Muscle layer of duodenum (tissue), 2 donors: ENCODE results near the gene GMDS.

Experiments
- H3K27ac ChIP-seq: one replicate; pipeline ENCODE4 v1.7.0; 2013; ENCODE audit warnings: mild to moderate bottlenecking, low read length
- H3K27me3 ChIP-seq: one replicate; pipeline ENCODE4 v1.7.0; 2013; ENCODE audit warnings: low read depth, mild to moderate bottlenecking, control low read depth, low read length
- H3K36me3 ChIP-seq, 2 donors: one replicate each; pipeline ENCODE4 v1.7.0; 2013; ENCODE audit warnings: low read length in 2 of 2, control low read depth in 1 of 2, mild to moderate bottlenecking in 1 of 2; ENCODE audit not compliant: insufficient read depth in 2 of 2, control insufficient read depth in 1 of 2
- H3K4me1 ChIP-seq, 2 donors: one replicate each; pipeline ENCODE4 v1.7.0; 2013; ENCODE audit warnings: low read length in 2 of 2, mild to moderate bottlenecking in 2 of 2, control low read depth in 1 of 2, moderate library complexity in 1 of 2; ENCODE audit not compliant: insufficient read depth in 2 of 2, control insufficient read depth in 1 of 2
- H3K4me3 ChIP-seq, 2 donors: one replicate each; pipeline ENCODE4 v1.7.0; 2013; ENCODE audit warnings: low read length in 2 of 2, low read depth in 1 of 2, mild to moderate bottlenecking in 1 of 2
- H3K9me3 ChIP-seq, 2 donors: one replicate each; pipeline ENCODE4 v1.7.0; 2013; ENCODE audit warnings: low read length in 2 of 2, control low read depth in 1 of 2, mild to moderate bottlenecking in 1 of 2; ENCODE audit not compliant: control insufficient read depth in 1 of 2
- donor health status: healthy.

The GMDS gene

DNA sequence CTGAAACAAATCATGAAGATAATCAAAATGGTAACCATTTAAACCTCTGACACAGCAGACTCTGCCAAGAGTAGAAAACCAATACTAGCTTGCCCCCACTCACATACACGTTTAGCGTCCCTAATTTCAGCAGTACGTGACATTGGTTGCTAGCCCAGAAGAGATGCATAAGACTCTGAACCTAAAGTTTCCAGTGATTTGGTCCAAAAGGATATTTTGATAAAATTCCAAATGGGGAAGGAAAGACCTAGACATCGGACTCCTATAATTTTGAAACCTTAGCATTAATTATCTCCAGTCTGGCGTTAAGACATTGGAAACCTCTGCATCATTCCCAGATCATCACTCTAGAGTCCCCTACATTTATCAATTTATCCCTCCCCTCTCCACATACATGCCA, 98.1 kb downstream of the GMDS start:
- H3K36me3 ChIP-seq: no peaks in the 10 kb centered on the region
- no peak overlapping the region for H3K4me3 ChIP-seq
- H3K27me3 ChIP-seq: no peaks in the 10 kb centered on the region
- H3K4me1 ChIP-seq: no peaks in the 10 kb centered on the region
- H3K27ac ChIP-seq: no peak overlapping the region
- no peaks in the 10 kb centered on the region for H3K9me3 ChIP-seq

DNA sequence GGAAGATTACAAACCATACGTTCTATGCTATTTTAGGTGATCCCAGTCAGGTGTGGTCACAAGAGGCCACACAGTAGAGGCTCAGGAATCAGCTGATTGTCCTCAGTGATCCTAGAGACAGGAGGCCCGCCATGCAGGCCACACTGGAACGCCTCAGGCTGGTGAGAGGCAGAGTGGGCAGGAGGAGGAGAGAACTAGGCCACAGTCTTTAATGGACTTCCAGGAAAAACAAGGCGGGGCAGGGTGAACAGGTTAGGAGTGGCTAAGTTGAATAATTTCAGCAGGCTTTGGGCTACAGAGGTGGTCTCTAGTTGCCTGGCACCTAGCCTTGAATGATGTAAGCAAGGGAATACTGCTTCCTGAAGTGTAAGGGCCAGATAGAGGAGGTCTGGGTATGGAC, 101.2 kb downstream of the GMDS start:
- Histone ChIP-seq H3K4me1 (no peaks in the 10 kb centered on the region), H3K27me3 (no peaks in the 10 kb centered on the region), H3K27ac (no peak overlapping the region), H3K36me3 (no peaks in the 10 kb centered on the region), H3K4me3 (no peak overlapping the region), H3K9me3 (no peaks in the 10 kb centered on the region)

DNA sequence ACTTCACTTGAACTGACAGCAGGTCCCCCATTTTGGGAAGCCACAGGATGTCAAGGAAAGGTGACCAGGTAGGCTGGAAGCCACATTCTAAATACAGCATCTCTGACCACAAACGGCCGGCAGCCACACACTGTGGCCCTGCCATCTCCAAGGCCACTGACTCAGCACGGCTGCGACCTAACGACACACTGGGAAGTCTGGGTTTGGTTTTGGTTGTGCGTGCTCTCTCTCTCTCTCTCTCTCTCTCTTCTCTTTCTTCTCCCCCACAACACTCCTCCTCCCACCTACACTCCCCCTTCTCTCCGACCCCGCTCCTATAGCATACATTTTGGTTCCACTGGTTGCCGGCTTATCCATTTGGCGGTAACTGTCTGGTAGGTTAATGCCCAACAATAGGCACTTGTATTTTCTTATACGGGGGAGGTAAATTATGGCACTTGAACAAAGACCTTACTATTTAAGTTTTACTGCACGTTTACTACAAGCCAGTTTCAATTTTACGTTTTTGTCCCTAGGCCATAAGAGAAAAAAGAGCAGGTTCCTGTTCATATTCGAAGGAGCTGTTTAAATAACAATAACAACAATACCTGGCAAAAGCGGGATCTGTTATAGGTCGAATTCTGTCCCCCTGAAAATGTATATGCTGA, 103.6 kb downstream of the GMDS start:
- H3K27ac ChIP-seq: no peak overlapping the region
- H3K36me3 ChIP-seq: no peaks in the 10 kb centered on the region
- no peaks in the 10 kb centered on the region for H3K4me1 ChIP-seq
- H3K27me3 ChIP-seq: no peaks in the 10 kb centered on the region
- H3K4me3 ChIP-seq: no peak overlapping the region
- no peaks in the 10 kb centered on the region for H3K9me3 ChIP-seq

DNA sequence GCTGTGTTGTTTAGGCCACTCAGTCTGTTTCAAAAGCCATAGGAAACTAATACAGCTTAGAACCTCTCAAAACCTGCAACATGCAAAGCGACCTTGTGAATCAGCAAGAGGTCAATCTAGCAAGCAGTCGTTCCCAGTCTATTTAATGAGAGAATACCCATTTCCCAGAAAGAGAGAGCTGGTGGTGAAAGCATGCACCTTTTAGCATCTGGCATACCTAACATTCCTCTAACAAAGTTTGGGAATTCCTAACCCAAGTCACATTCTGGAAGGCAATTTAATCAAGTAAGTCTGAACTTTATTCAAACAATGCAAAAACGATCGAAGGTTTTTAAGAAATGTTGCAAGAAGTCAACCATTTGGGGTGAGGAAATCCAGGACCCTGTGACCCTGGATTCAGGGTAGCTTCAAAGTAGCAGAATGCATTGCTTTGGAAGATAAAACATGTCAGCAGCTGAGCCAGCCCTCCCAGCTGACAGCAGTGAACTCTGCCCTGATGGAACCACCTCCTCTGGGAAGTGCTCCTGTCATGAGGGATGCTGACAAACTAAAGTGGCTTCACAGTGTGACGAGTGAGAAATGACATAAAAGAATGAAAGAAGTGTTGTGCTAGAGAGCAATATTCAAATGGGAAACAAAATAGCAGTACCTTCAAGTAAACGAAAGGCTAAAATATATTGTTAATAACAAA, 104.8 kb downstream of the GMDS start:
- Histone ChIP-seq H3K27ac (no peak overlapping the region), H3K9me3 (no peaks in the 10 kb centered on the region), H3K4me3 (no peak overlapping the region), H3K4me1 (no peaks in the 10 kb centered on the region), H3K27me3 (no peaks in the 10 kb centered on the region), H3K36me3 (no peaks in the 10 kb centered on the region)

DNA sequence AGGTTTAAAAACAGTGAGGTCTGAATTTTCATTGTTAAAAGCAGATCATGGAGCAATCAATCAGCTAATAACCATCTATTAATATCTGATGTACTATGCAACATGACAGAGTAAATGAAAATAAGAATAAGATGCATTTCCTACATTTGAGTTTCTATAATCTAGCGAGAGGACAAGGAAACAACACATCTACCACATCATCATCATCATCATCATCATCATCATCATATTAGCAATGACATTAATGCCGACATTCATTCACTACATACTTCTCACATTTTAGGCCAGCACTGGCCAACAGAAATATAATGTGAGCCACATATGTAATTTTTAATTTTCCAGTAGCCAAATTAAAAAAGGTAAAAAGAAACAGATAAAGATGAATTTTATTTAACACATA, 110.0 kb downstream of the GMDS start:
- Histone ChIP-seq H3K4me3 (no peak overlapping the region), H3K27me3 (no peaks in the 10 kb centered on the region), H3K27ac (no peak overlapping the region), H3K9me3 (no peaks in the 10 kb centered on the region), H3K4me1 (peaks cover 5 to 8% of the 10 kb centered on the region in 2 donors), H3K36me3 (no peaks in the 10 kb centered on the region)

DNA sequence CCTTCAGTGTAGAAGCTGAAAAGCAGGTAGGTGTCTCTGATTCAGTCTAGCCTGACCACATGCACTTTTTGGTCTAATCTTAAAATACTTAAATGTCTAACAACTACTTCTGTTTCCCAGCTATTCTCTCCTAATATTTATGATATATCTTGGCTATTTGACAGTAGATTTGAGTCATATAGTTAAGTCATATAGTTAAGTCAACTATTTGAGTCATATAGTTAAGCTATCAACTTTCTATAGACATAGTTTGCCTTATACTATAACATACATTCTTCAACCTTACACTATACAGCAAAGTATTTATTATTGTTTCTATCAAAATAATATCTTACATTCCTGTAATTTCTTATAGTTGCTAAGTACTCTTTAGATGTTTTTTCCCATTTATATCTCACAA, 110.9 kb downstream of the GMDS start:
- peaks cover 5 to 8% of the 10 kb centered on the region in 2 donors for H3K4me1 ChIP-seq
- no peaks in the 10 kb centered on the region for H3K27me3 ChIP-seq
- no peak overlapping the region for H3K4me3 ChIP-seq
- H3K36me3 ChIP-seq: no peaks in the 10 kb centered on the region
- H3K27ac ChIP-seq: no peak overlapping the region
- no peaks in the 10 kb centered on the region for H3K9me3 ChIP-seq

DNA sequence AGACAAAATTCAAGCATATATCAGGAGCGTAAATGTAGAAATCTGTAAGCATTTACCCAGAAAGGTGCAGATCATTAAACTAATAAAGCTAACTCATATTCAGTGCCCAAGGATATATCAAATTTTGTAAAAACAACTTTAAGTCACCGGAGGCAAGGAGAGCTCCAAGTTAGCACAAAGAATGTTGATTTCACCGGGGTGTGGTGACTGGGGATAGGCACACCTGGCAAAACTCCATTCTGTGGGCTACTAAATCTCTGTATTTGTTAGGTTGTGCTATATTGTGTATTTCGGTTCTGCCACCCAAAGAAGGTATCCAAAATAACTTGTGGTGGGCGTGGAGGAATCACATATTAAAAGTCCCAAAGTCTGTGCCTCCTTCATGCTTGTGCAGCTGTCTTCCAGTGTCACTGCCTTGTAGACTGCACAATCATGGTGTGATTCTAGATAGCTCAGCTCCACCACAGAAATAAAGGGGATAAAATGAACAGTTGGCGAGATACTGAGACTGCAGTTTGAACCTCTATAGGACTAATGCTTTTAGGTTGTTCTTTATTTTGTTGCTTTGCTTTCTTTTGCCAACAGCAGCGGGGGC, 111.6 kb downstream of the GMDS start:
- H3K4me3 ChIP-seq: peak overlapping the region in 1 of 2 donors; percentile 11
- H3K27ac ChIP-seq: no peak overlapping the region
- peaks cover 5 to 8% of the 10 kb centered on the region in 2 donors for H3K4me1 ChIP-seq
- H3K36me3 ChIP-seq: no peaks in the 10 kb centered on the region
- H3K27me3 ChIP-seq: no peaks in the 10 kb centered on the region
- H3K9me3 ChIP-seq: no peaks in the 10 kb centered on the region

DNA sequence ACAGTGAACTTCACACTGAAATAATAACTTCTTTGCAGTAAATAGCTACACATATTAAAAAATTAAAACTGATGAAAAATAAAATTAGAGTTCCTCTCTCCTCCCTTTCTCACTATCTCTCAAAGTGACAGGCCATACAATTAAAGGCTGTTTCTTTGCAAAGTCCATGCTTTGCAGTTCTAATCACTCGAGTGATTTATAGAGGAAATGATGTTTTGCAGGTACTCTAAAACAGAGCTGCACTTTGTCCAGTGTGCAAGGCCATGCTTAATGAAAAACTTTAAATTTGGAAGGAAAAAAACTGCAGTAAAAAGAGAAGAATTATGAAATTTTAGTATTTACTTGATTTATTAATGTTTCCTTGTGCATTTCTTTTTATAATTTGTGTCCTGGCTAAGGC, 112.5 kb downstream of the GMDS start:
- Histone ChIP-seq H3K9me3 (no peaks in the 10 kb centered on the region), H3K4me3 (no peak overlapping the region), H3K36me3 (no peaks in the 10 kb centered on the region), H3K27me3 (no peaks in the 10 kb centered on the region), H3K27ac (no peak overlapping the region), H3K4me1 (peaks cover 5 to 8% of the 10 kb centered on the region in 2 donors)

DNA sequence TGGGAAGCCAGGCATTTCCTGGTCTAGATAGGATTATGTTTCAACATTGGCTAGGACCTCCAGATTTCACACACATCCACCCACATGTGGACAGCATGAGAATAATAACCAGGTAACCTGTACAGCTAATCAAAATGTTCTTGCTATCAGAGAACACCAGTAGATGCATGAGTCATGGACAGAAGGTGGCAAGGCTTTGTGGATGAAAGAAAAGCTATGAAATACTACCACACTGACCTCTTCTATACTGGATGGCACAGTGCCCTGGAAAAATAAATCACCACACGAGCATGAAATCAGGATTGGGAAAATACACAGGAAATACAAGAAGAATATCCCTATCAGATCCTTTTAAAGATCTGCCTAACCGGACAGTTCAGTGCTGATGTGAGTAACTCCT, 113.0 kb downstream of the GMDS start:
- H3K36me3 ChIP-seq: no peaks in the 10 kb centered on the region
- no peaks in the 10 kb centered on the region for H3K9me3 ChIP-seq
- no peak overlapping the region for H3K27ac ChIP-seq
- no peaks in the 10 kb centered on the region for H3K27me3 ChIP-seq
- peaks cover 5 to 8% of the 10 kb centered on the region in 2 donors for H3K4me1 ChIP-seq
- no peak overlapping the region for H3K4me3 ChIP-seq

DNA sequence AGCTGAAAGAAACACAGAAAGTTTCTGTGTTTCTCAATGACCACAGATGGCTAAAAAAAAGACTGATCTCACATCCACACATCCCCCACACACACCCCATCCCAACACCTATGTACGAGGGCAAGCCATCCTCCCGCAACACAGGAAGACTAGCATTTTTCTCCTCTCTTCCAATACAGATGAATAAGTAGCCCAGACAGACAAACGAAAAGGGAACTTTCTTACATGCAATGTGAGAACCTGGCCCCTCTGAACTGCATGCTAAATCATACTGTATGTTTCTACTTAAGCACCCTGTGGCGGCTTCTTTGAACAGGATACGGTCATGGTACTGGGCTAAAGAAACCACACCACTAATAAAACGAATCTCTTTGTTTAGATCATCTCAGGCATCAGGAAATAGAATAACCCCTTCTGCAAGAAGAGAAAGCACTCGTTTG, 116.2 kb downstream of the GMDS start:
- Histone ChIP-seq H3K36me3 (no peaks in the 10 kb centered on the region), H3K4me3 (no peak overlapping the region), H3K4me1 (peaks cover 2 to 8% of the 10 kb centered on the region in 2 donors), H3K27ac (no peak overlapping the region), H3K9me3 (no peaks in the 10 kb centered on the region), H3K27me3 (no peaks in the 10 kb centered on the region)

DNA sequence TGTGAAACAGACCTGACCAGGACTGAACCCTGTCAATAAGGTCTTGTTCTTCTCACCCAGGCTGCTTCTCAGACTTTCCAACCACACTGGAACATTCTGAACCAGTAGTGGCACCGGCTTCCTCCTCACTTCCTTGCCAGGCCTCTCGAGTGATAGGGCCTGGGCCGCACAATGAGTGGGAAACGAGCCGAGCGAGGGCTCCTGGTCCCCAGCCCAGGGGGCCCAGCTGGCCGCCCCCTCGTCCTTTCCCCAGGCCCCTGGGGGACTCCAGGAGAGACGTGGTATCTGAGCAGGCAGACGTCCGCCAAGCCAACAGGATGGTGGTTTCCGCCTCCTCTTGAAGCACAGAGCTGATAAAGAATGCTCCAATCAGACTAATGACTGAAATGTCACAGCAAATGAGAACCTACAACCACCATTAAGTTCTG, 117.9 kb downstream of the GMDS start:
- Histone ChIP-seq H3K9me3 (peaks cover 0 to 3% of the 10 kb centered on the region in 2 donors), H3K4me3 (no peak overlapping the region), H3K27ac (no peak overlapping the region)

More for the DNA sequence above, 117.9 kb downstream of the GMDS start:
- H3K36me3 ChIP-seq: no peaks in the 10 kb centered on the region
- H3K4me1 ChIP-seq: no peaks in the 10 kb centered on the region
- no peaks in the 10 kb centered on the region for H3K27me3 ChIP-seq
